GM21381 (cell line): ENCODE measurements around the gene ANKRA2.
"Not testable (repeated sequence)": the region's sequence is repeated elsewhere in the genome, so short reads cannot be mapped to it uniquely, and the experiment has no call there.

Experiments used
- ATAC-seq: cut with Tn5 transposase; IDR thresholded peaks from one replicate; pipeline ENCODE4 v1.9.1; 2021; ENCODE audit warnings: mild to moderate bottlenecking, moderate library complexity; ENCODE audit not compliant: unreplicated experiment

ANKRA2 gene

DNA sequence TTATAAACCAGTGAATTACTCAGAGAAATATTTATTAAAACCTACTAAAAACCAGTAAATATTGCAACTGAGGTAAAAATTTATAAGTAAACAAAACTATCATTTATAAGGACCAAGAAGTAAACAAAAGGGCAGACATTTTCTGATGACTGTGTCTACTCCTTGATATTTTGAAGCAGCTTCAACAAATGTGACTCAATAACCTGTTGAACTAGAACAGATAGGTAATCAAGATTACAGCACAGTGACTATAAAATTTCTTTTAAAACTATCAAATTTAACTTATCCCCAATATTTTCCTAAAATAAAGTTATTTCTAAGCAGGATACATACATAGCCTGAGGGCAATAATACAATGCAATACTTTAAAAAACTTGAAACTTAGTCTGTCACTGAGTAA is 12.8 kb downstream of the ANKRA2 start:
- ATAC-seq, result no peak

DNA sequence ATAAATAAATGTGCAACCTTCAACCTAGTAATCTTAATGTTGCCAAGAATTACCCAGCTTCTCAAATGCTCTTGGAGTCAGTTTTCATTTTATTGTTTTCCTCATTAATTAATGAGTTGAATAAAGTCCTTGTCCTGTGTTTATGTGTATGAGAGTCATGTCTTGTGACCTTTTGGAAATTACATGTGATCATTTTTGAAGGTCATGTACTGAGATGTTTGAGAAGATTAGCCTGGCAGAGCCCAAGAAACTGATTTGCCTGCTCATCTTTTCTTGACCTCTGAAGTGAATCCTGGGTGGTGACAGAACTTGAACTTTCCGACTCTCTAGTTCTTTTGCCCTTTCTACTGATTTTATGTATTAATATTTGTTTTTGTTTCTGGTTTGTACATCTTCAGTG is 15.4 kb downstream of the ANKRA2 start:
- no peak for ATAC-seq

DNA sequence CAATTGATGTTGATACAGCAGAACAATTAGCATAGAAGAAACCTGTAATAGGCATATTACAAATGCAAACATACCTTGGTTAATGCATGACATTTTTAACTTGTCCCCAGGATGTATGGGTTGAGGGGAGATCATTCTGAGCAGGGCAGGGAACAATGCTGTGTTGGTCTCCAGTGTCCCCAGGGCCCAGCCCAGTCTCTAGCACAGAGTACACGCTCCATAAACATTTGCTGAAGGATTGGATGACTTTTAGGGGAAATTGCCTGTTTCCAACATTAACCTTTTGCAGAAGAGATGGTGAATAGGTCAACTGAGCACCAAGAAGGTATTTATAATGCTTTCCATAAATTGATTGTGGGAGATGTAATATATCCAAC is 20.0 kb downstream of the ANKRA2 start:
- no peak for ATAC-seq

DNA sequence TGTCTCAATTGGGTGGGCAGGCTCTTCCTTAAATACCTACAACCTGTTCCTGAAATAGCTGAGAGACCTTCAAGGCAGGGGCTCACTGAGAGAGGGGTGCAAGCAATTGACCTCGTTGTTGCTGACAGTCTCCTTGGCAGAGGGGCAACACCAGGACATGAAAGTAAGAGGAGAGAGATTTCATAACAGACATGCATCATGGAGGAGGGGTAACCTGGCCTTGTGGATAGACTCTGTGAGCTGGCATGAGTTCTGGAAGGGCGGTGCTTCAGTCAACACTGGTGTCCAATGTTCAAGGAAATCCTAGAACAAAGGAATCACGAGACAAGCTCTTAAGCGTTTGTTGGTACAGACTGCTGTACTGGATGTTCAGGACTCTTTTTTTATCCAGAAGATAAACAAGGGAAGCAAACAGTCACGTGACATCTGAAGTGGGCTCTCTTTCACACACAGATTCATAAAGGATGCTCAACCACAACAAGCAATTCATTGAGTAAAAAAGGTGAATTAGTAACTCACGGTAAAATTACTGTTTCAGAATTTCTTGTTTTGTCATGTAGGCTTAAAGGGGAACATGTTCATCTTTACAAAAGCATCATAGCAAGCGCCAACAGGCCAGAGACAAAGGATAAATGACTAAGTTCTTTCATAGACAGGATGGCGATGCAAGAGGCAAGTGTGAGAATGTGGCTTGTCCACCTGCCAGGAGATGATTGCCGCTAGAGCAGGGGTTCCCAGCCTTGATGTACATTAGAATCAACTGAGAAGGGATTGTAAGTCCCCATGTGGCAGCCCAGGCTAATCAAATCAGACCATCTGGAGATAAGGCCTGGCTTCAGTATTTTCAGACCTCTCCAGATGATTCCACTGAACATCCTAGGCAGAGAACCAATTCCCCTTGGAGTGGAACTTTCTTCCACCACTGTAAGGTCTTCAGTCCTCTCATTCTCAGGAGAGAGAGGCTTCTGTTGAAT is 20.7 kb downstream of the ANKRA2 start:
- ATAC-seq, result no peak

DNA sequence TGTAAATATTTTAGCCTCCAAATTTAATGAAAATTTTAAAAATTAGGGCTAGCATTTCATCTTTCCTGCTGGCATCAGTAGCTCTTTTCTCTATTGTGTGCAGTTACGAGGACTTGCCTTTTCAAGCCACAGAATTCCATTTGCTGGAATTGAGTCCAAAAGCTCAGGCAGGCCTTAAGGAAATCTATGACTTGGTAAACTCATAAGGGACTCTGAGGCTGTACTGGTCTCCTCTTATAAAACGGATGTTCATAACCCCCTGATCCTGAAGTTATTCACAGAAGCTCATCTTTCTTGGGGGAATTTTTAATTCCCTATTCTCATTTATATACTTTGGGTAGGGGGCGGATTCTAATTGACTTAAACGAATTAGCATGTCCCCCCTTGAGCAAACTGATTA is 23.4 kb downstream of the ANKRA2 start:
- no peak for ATAC-seq

DNA sequence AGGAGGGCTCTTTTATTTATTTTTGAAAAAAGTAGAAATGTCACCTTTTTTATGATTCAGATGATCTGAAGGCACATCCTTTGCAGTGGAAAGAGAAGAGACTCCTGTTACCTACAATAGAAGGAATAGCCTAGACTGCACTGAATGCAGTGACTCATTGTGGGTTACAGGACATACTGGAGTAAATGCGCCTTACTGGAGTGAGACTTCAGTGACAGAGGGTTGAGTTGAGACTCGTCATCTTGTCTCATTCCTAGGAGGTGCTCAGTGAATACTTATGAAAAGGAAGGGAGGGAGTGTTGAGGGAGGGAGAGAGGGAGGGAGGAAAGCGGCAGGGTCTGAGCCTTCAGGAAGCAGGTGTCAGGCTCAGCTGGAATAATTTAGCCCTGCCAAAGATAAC is 25.2 kb downstream of the ANKRA2 start:
- ATAC-seq, result no peak

DNA sequence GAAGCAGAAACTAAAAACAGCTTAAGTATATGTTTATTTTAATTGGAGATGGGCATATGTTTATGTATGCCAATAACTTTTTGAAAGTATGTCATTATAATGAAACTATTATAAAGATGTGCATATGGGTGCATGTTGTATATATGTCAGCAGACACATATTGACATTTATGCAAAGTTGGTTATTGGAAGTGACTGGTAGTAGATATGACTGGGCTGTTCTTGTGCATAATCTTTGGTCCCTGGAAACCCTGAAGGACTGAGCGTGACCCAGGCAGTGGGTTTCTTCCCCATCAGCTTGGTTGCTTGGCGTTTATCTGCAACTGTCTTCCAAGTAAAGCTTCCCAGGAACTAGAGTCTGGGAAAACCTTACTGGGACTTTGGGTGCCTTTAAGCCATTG is 25.7 kb downstream of the ANKRA2 start:
- no peak for ATAC-seq

DNA sequence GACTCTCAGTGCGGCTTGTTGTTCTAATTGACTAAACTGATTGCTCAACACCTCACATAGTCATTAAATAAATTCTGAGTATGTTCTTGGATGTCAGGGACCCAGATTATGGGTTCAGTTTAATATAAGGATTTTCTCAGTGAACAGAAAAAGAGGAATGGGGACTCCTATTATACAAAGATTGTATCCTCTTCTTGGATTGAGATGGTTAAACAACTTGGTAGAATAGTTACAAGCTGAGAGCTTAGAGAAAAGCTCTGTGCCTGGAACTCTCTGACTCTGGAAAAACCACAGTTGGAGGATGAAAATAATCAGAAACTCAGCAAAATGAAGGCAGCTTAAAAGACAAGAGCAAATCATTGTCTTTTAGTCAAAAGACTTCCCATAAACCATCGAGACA is 30.5 kb downstream of the ANKRA2 start:
- no peak for ATAC-seq

DNA sequence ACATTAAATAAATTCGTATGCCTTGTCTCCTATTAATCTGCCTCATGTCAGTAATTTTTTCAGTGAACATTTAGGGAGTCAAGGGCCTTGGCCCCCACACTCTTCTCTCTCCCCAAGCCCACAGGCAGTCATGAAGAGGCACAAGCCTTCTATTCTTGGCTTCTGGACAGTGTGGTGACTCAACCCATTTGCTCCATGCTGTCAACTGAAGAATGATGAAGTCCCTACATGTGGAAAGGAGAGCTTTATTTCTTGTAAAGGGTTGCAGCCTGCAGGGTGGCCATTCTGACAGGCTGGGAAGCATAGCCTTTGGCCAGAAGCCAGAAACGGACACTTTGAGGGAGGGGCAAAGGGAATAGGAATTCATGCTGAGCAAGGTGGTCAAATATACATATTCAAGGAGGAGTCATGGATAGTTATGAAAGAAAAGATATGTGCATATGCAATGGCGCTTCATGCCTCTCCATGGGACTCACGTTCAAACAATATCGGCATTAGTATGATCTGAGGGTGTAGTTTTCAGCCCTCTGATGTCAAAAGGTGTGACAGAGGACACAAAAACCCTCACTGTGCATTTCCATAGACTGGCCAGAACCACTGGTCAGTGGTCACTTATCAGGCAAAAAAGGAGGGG is 31.3 kb downstream of the ANKRA2 start:
- no peak for ATAC-seq

DNA sequence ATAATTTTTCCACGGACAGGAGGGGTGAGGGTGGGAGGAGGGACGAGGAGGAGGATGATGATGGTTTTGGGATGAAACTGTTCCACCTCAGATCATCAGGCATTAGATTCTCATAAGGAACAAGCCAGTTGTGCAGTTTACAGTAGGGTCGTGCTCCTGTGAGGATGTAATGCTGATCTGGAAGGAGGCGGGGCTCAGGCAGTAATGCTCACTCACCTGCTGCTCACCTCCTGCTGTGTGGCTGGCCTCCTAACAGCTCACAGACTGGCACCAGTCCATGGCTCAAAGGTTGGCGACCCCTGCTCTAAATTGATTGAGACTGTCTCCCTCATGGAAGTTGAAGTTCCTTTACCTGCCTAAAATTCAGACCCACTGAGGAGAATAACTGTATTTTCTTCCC is 33.2 kb downstream of the ANKRA2 start:
- no peak for ATAC-seq

DNA sequence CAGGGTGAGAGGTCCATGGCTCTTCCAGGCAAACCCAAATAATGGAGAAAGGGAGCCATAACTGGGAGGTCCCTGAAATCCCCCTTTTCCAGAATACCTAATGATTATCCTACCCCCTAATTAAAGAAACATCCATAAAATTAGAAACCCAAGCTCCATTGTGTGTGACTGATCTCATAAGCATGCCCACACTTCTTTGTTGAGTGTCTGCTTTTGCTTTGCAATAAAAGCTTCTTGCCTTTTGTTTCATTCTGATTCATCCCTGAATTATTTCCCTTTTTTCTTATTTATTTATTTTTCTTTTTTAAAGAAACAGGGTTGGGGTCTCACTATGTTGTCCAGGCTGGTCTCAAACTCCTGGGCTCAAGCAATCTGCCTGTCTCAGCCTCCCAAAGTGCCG is 34.1 kb downstream of the ANKRA2 start:
- no peak for ATAC-seq

DNA sequence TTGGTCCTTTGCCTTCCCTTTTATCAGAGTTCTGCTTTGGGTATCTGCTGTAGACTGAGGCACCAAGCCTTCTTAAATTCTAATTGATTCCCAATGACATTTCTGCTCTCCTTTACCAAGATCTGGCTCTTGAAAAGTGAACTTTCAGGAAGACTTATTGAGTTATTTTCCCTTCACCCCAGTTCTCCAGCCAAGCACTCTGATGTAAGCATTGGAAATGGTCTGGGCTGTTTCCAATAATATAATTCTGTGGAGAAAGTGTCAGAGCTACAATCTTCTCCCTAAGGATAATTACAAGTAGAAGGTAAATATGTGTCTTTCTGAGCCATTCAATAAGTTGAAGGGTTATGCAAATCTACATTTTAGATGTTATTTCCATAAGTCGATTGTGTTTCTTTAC is 36.4 kb downstream of the ANKRA2 start:
- ATAC-seq, result no peak

DNA sequence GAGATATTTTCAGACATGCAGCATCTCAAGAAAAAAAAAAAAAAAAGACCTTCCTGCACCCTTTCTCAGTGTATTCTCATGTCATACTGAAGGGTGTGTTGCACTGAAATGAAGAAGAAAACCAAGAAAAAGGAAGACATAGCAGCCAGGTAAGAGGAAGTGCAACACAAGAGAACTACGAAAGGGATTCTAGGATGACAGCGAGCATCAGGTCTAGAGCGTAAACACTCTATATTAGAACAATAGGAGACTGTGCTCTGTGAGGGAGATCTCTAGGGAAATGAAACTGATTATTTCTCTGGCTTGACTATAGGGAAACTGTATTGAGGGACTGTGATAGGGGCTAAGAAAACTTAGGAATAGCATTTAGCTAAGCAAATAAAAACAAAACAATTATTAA is 37.2 kb downstream of the ANKRA2 start:
- ATAC-seq, result no peak

DNA sequence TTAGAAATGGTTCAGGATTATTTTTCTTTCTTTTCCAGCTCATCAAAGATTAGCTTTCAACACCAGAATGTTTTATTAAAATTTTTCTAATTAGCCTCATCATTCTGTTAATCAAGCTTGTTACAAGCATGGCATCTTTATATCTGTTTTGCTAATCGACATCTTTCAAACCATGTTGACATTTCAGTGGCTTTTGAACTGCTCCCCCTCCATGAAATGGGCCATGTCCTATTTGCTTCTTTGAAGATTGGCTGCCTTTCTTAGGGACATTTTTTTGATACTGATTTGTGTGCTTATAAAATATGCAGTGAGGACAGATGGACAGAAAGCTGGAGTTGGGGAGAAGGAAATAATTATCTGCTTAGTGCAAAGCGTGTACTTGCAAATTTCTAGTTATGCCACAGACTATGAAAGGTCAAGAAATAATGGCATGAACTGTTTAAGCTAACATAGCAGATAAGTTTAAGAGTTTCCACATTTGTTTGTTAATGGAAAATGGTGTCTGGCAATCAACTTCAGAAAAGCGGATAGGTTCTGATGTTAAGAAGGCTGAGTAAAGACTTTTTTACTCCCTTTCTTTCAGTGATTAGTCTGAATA is 39.7 kb downstream of the ANKRA2 start:
- ATAC-seq, result no peak

DNA sequence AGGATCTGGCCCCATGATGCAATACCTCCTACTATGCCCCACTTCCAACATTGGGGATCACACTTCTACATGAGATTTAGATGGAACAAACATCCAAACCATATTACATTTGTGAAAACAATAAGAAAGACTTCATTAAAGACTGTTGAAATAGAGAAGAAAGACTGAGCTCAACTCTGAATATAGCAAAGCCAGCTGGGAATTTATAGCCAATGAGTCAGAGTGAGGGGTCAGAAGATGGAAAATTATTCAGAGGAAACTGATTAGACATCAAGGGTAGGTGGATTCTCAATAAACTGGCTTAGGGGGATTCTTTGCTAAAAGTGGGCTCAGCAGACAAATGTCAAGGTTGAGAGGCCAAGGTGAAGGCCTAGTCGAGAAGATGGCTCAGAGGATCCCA is 41.6 kb downstream of the ANKRA2 start:
- no peak for ATAC-seq

DNA sequence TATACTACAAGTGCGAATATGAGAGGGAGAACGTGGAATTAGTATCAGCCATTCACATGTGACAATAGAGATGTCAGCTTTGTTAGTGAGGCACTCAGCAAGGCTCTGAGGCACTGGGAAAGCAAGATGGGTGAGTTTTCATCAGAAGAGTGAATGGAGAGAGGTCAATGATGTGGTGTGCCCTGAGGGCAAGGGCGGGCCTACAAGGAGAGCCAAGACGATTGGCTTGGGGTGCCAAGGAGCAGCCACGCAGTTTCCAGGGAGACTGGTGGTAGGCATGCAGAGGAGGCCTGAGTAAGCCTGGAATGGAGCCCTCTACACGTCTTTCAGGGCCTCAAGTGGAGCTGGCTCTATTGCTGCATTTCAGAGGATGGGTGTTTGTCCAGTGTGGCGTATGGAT is 42.5 kb downstream of the ANKRA2 start:
- ATAC-seq, result no peak

DNA sequence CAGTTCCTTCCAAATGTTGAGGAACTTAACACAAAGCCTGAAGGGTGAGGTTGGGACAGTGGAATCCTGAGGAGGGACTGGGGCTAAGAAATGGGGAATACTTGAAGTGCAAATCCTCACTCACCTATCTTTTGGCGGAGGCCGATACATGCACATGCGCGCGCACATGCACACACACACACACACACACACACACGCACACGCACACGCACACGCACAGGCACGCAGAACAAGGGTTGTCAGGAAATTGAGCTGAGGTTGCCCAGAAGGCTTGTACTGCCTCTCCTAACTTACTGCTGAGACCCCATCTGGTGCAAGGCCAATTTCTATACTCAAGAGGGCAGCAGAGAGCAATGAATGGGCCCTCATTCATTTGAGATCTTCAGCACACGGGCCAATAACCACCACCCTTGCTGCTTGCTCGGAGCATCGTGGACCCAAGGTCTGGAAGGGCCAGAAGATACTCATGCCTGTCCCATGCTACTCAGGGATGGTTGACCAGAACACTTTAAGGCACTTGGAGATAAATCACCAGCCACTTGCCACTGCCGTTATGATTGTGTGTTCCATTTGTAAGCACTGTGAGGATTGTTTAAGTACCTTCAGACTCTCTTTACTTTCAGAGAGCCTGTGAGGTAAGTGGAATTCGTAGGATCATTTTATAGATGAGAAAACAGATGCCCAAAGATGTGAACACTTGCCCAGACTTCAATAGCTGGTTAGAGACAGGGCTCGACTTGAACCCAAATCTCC is 45.7 kb downstream of the ANKRA2 start:
- ATAC-seq, result peak; percentile 92

DNA sequence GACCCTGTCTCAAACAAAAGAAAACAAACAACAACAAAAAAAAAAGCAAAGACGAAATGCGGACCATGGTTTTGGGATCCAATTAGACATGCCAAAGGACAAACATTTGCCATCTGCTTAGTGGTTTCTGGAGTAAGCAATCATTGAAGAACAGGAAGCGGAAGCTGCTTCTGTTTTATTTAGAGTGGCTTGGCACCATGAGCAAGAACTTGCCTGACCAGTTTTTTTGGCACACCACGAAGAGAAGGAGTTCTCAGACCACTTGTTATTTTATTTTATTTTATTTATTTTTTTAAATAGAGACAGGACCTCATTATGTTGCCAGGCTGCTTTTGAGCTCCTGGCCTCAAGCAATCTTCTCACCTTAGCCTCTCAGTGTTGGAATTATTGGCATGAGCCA is 50.2 kb downstream of the ANKRA2 start:
- ATAC-seq, result no peak

DNA sequence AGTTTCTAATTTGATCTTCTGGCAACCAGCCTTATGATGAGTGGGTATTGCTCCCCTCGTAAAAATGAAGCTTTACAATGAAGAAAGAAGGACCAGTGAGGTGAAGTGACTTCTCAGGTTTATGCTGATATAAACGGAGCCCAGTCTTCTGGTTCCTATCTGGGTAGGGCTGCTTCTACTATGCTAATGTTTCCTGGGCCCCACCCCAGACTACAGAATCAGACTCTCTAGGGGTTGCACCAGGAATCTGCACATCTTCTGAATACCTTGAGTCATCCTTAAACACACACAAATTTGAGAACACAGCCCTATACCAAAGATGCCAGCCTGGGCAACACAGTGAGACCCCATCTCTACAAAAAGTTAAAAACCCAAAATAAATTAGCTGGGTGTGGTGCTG is 51.0 kb downstream of the ANKRA2 start:
- no peak for ATAC-seq

DNA sequence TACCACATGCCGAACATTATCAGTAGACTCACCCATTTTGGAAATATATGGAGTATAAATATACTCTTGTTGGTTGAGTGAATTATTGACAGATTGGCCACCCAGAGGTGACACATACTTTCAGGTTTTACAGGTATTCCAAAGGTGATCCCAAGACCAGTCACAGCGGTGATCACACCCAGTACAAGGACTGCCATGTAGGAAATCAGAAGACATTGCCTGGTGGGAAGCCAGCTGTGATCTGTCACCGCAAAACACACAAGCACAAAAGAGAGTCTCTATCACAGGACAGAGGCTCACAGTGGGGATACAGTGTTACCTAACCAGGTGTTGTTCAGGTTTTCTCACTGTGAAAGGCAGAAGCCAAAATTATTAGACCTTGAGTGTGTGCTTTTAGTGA is 51.4 kb downstream of the ANKRA2 start:
- ATAC-seq, result no peak

DNA sequence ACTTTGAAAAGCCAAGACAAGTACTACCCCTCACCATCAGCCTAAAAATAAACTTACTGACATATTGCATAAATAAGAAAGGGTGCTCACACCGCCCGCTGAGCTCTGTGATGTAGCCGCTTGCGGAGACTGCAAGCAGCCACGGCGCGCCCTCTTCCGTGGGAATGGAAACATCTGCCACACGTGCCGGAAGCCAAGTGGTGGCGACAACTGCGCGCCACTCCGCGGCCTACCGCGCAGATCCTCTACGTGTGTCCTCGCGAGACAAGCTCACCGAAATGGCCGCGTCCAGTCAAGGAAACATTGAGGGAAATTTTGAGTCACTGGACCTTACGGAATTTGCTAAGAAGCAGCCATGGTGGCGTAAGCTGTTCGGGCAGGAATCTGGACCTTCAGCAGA is 56.9 kb downstream of the ANKRA2 start:
- ATAC-seq, result not testable (repeated sequence)
